Large intestine (tissue), 12 donors: ENCODE results near the gene OR14K1. TPM values are rescaled to one million over a fixed set of nuclear protein-coding genes. Genes with fewer than 3 reads are reported as not detected.
"Not testable (repeated sequence)": the region's sequence is repeated elsewhere in the genome, so short reads cannot be mapped to it uniquely, and the experiment has no call there.

Source experiments
- DNase-seq, 2 donors: peaks; one replicate each; pipeline versions ENCODE4 v3.0.0 to v3.0.0-alpha.2; 2013
- H3K27ac ChIP-seq: one replicate; pipeline ENCODE4 v1.5.1; 2013; ENCODE audit warnings: low read length
- H3K27me3 ChIP-seq: 2 replicates; pipeline ENCODE4 v1.6.1; 2013; ENCODE audit warnings: low read length; ENCODE audit not compliant: control insufficient read depth, insufficient read depth
- H3K36me3 ChIP-seq: 2 replicates; pipeline ENCODE4 v1.6.1; 2013; ENCODE audit warnings: low read length; ENCODE audit not compliant: control insufficient read depth, insufficient read depth
- H3K4me1 ChIP-seq: one replicate; pipeline ENCODE4 v1.6.1; 2013; ENCODE audit warnings: low read length; ENCODE audit not compliant: control insufficient read depth, insufficient read depth
- H3K4me3 ChIP-seq: one replicate; pipeline ENCODE4 v1.5.1; 2013; ENCODE audit warnings: low read length
- H3K9me3 ChIP-seq: one replicate; pipeline ENCODE4 v1.6.1; 2013; ENCODE audit warnings: mild to moderate bottlenecking, low read depth, low read length, moderate library complexity; ENCODE audit not compliant: control insufficient read depth
- WGBS: methylation state at CpG from one replicate; pipeline ENCODE4 v1.1.5; 2013; ENCODE audit warnings: low lambda C conversion rate; ENCODE audit not compliant: insufficient coverage; 5-methylcytosine and 5-hydroxymethylcytosine counted together
- long read RNA-seq, 11 donors: transcript quantifications; one replicate each; lab custom pipeline, GENCODE V29; 2026
- polyA plus RNA-seq: library from polyadenylated mRNA; unstranded; fragments of 120-200 nt; gene quantifications from one replicate; pipeline ENCODE4 v1.2.1, GENCODE V29; 2013

OR14K1 gene, protein sequence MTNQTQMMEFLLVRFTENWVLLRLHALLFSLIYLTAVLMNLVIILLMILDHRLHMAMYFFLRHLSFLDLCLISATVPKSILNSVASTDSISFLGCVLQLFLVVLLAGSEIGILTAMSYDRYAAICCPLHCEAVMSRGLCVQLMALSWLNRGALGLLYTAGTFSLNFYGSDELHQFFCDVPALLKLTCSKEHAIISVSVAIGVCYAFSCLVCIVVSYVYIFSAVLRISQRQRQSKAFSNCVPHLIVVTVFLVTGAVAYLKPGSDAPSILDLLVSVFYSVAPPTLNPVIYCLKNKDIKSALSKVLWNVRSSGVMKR
- polyA plus RNA-seq = not detected
- long read RNA-seq, donor 1 = 0 reads
- long read RNA-seq, donor 2 = 0 reads
- long read RNA-seq, donor 3 = 0 reads
- long read RNA-seq, donor 4 = 0 reads
- long read RNA-seq, donor 5 = 0 reads
- long read RNA-seq, donor 6 = 0 reads
- long read RNA-seq, donor 7 = 0 reads
- long read RNA-seq, donor 8 = 0 reads
- long read RNA-seq, donor 9 = 0 reads
- long read RNA-seq, donor 10 = 0 reads
- long read RNA-seq, donor 11 = 0 reads

DNA sequence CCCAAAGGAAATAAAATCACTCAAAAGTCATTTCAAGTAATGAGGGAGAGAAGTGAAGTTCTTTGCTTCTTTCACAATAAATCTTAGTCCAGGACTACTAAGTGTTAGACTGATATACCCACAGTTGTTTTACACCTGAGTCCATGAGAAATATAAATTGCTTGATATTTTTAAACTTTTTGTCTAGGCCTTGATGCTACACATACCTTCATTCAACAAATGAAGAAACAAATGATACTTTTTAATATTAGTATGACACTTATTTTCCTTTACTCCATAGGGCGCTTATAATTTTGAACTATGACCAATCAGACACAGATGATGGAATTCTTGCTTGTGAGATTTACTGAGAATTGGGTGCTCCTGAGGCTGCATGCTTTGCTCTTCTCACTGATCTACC lies at the start of gene OR14K1:
OR14K1 (plus strand) TSS at position 301 of the 400 bp plus-strand sequence; CDS start at position 301, 0 bp downstream.
- Histone ChIP-seq H3K27me3 (no peaks in the 10 kb centered on the region), H3K4me3 (no peak within 1 kb of the TSS), H3K4me1 (no peaks in the 10 kb centered on the region), H3K9me3 (peaks cover 4% of the 10 kb centered on the region), H3K36me3 (no peaks in the 10 kb centered on the region), H3K27ac (no peak within 1 kb of the TSS)
- no CpG with 5 or more reads among the region's 1 CpG for WGBS
- DNase-seq = no peak

DNA sequence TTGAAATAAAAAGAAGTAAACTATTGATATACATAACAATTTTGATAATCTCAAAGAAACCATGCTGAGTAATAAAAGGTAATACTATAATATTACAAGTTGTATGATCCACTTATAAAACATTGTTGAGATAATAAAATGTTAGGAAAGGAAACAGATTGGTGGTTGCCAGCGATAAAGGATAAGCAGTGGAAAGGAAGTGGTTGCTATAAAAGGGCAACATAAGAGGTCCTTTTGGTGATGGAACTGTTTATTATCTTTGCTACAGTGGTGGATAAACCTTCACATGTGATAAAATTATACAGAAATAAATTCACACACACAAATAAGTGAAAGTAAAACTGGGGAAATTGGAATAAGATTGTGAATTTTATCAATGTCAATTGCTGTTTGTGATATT lies 37.1 kb upstream of the OR14K1 start:
- Histone ChIP-seq H3K36me3 (no peaks in the 10 kb centered on the region), H3K9me3 (peaks cover 3% of the 10 kb centered on the region), H3K27ac (no peak overlapping the region), H3K4me3 (no peak overlapping the region), H3K27me3 (no peaks in the 10 kb centered on the region), H3K4me1 (no peaks in the 10 kb centered on the region)
- DNase-seq = no peak
- 80% methylated on average over 1 of the region's 1 CpG for whole genome bisulfite sequencing

DNA sequence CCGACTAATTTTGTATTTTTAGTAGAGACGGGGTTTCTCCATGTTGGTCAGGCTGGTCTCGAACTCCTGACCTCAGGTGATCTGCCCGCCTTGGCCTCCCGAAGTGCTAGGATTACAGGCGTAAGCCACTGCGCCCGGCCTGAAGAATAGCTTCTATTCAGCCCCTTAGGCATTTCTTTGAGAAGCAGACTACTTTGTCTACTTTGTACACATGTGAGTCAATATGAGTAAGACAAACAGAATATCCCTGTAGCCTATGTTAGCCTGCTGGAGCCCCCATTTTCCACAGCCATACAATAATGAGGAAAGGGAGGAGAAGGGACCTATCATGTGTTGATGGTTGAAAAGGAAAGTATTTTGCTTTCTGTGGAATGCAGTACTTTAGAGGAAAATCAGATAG lies 27.7 kb upstream of the OR14K1 start:
- H3K9me3 ChIP-seq, DNase-seq, H3K27me3 ChIP-seq, H3K36me3 ChIP-seq, H3K4me1 ChIP-seq, H3K27ac ChIP-seq, H3K4me3 ChIP-seq: not testable (repeated sequence)
- no CpG with 5 or more reads among the region's 8 CpGs for WGBS

DNA sequence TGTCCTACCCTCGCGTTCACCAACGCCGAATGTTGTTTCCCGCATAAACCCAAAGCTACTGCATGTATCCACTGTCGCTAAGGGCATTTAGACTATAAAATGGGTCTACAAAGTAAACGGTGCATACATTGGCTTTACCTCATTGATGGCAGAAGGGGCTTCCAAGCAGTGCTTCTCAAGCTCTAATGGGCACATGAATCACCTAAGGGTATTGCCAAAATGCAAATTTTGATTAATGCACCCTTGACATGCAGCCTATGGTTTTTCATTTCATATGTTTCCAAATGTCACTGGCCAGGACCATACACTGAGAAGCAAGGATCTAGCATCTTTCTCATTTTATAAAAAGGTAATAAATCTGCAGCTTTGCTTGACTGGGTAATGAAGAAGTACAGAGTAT lies 24.7 kb upstream of the OR14K1 start:
- no peak overlapping the region for H3K27ac ChIP-seq
- no peaks in the 10 kb centered on the region for H3K4me1 ChIP-seq
- H3K36me3 ChIP-seq = no peaks in the 10 kb centered on the region
- H3K9me3 ChIP-seq = no peaks in the 10 kb centered on the region
- no peak overlapping the region for H3K4me3 ChIP-seq
- DNase-seq = no peak
- no peaks in the 10 kb centered on the region for H3K27me3 ChIP-seq
- 100% methylated on average over 2 of the region's 7 CpGs for WGBS

DNA sequence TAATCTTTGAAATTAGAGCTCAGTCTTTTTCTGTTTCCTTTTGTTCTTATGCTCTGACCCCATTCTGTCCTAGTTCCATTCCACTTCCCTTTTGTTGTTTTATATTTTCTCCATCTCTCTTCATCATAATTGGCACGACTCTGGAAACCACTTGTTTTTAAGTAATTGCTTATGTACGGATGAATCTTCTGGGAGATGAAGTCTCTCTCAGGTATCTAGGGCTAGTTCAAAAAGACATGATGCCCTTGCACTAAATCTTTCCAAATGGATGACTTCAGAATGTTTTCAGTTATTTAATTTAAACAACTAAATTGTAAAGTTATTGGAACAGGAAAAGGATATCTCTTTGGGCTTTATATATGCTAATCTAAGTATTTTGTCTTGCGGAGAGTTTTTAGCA lies 21.9 kb upstream of the OR14K1 start, which contains the start of gene OR6F1:
OR6F1 (minus strand) TSS at position 101 of the 400 bp plus-strand sequence. CDS start 3,891 bp downstream, outside the sequence.
- Histone ChIP-seq H3K4me3 (no peak within 1 kb of the TSS), H3K4me1 (no peaks in the 10 kb centered on the region), H3K9me3 (no peaks in the 10 kb centered on the region), H3K27ac (no peak within 1 kb of the TSS), H3K27me3 (no peaks in the 10 kb centered on the region), H3K36me3 (no peaks in the 10 kb centered on the region)
- whole genome bisulfite sequencing = 88% methylated on average over 3 of the region's 3 CpGs
- no peak for DNase-seq

DNA sequence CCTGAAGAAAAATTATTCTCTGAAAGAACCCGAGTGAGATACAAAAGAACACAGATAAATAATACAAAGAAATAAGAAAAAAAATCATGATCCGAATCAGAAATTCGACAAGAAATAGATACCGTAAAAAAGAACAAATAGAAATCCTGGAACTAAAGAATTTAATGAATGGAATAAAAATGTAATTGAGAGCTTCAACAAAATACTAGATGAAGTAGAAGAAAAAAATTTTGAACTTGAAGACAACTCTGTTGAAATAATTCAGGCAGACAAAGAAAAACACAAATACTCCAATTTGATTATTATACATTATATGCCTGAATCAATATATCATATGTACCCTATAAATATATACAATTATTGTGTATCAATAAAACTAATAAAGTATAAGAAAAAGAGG lies 17.2 kb upstream of the OR14K1 start:
- Histone ChIP-seq H3K27me3 (no peaks in the 10 kb centered on the region), H3K4me1 (no peaks in the 10 kb centered on the region), H3K36me3 (no peaks in the 10 kb centered on the region), H3K4me3 (no peak overlapping the region), H3K9me3 (no peaks in the 10 kb centered on the region), H3K27ac (no peak overlapping the region)
- DNase-seq = no peak
- WGBS = 93% methylated on average over 4 of the region's 4 CpGs

DNA sequence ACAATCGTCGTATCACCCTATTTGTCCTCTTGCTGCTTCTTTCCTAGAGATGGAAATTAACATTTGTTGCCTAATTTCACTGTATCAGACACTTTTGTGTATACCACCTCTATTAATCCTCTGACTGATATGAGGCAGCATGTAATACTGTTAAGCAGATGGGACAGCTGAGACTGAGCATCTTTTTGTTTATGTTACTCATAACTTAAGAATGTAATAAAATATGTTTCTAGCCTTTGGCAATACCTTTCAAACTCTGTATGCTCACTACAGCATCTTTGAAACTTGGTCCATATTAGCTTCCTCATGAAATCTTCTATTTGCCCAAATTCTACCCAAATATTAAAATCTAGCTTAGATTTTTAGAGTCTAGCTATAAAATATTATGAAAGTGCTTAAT lies 2.3 kb downstream of the OR14K1 start:
- no peaks in the 10 kb centered on the region for H3K4me1 ChIP-seq
- DNase-seq = no peak
- WGBS = 100% methylated on average over 2 of the region's 2 CpGs

DNA sequence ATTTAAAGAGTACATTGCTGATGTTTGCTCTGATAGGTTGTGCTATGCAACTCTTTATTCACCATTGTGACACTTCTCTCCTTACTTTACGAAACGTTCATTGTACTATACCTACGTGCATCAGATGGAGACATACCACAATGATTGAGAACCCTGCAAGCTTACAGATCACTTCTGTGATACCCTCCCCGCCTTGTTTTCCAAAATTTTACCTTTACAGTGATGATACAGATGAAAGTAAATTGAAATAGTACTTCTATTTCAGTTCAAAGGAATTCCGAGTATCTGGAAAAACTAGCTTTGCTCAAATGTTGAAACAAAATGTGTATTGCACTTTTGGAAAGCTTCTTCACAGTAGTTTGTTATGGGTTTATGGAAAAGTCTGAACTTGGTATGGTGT lies 3.3 kb downstream of the OR14K1 start:
- Histone ChIP-seq H3K27ac (no peak overlapping the region), H3K36me3 (no peaks in the 10 kb centered on the region), H3K4me1 (no peaks in the 10 kb centered on the region), H3K9me3 (no peaks in the 10 kb centered on the region), H3K27me3 (no peaks in the 10 kb centered on the region), H3K4me3 (no peak overlapping the region)
- no peak for DNase-seq
- WGBS = 77% methylated on average over 5 of the region's 5 CpGs

More for the DNA sequence above, 2.3 kb downstream of the OR14K1 start:
- no peak overlapping the region for H3K27ac ChIP-seq
- no peak overlapping the region for H3K4me3 ChIP-seq
- no peaks in the 10 kb centered on the region for H3K36me3 ChIP-seq
- peaks cover 4% of the 10 kb centered on the region for H3K9me3 ChIP-seq
- H3K27me3 ChIP-seq = no peaks in the 10 kb centered on the region

DNA sequence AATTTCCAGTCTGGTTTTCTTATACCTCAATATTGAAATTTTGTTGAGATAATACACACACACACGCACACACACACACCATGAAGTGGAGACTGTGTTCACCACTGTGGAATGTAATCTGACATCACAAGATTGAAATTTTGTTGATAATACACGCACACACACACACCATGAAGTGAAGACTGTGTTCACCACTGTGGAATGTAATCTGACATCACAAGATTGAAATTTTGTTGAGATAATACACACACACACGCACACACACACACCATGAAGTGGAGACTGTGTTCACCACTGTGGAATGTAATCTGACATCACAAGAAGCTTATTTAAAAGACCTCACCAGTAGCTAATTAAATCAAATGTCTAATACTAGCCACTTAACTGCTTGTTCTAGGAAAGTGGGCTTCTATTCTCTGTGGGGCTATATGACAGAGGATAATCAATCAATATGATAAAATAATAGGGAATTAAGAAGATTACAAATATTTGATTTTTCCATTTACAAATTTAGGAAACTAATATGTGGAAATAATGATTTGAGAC lies 3.9 kb downstream of the OR14K1 start:
- not testable (repeated sequence) for H3K4me3 ChIP-seq, H3K4me1 ChIP-seq, DNase-seq, H3K9me3 ChIP-seq, H3K27me3 ChIP-seq, H3K27ac ChIP-seq, H3K36me3 ChIP-seq
- WGBS = no CpG with 5 or more reads among the region's 3 CpGs

DNA sequence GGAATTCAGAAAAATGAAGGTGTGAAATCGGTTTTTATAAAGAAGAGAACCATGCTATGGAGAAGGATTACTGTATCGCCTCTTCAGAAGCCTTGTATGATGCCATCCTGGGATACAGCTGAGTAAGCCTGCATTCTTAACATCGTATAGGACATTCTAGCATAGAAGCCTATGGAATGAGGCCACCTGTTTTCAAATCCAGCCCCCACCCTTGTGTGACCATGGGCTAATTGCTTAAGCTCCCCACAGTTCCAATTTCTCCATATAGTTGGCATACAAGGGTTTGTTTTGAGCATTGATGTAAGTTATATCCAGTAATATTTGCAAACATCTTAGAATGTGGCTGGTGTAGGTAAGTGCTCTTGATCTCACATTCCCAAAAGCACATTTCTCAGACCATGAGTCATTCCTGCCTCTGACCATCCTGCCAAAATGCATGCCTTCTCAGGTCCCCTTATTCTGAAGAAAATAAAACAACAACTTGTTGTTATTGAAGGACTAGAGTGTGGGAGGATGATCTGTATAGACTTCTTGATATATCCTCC lies 8.0 kb downstream of the OR14K1 start:
- DNase-seq = no peak
- H3K9me3 ChIP-seq = peaks cover 10% of the 10 kb centered on the region
- H3K36me3 ChIP-seq = no peaks in the 10 kb centered on the region
- no peak overlapping the region for H3K27ac ChIP-seq
- H3K4me1 ChIP-seq = no peaks in the 10 kb centered on the region
- no CpG with 5 or more reads among the region's 3 CpGs for WGBS
- H3K27me3 ChIP-seq = no peaks in the 10 kb centered on the region
- H3K4me3 ChIP-seq = no peak overlapping the region
